Islet precursor cell (in vitro differentiated cells): Measurements from ENCODE around the gene SNCAIP.
"Not testable (repeated sequence)": the region's sequence is repeated elsewhere in the genome, so short reads cannot be mapped to it uniquely, and the experiment has no call there.

ENCODE experiments used
- DNase-seq: peaks from one replicate; pipeline ENCODE4 v3.0.0-alpha.2; 2018

Gene SNCAIP

DNA sequence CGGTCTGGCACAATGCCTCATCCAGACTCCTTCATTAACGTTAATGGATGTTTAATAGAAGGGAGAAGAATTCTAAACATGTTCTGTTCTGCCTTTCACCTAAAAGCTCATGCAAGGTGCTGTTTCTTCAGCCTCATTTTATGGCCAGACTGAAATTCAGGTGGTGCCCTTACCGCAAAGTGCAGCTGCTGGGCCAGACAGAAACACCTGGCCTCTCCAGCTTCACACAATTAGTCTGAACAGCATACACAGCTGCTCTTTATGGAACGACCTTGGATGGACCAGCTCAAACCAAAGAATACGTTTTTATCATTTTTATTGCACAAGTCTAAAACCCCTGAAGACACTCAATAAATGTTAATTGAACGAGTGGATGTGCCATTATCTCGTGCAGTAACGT, 4.6 kb downstream of the SNCAIP start:
- DNase-seq, result no peak

DNA sequence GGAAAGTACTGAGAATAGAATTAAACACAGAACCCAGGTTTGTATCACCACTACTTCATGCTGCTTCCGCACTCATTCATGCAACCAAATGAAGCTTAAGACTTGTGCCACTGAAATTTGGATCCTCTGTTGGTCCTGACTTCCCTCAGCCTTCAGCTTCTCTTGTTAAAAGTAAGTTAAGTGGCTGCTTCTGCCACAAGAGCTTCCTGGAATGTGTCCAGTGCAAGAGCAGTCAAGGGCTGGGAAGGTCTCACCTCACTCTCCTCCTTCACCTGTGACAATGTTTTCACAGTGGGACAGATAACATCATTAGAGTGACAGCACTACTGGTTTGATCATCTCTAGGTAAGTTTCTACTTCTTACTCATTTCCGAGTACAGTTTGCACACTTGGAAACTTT, 7.9 kb downstream of the SNCAIP start:
- DNase-seq, result no peak

DNA sequence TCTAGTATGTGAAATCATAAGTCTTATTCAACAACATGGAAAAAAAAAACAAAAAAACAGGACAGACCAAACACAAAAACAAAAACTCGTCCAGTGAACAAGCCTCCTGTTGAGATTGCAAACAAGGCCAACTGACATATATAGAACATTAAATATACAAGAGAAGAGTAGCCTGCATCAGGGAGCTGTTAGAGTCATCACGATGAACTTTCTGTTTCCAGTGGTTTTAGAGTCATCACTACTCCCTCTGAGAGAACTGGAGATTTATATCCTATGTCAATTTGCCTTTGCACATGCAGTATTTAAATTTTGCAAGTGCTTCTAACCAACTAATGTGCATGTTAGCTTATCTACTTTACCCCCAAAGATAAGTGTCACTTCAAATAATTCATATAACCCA, 9.9 kb downstream of the SNCAIP start:
- no peak for DNase-seq

- no peak for DNase-seq
Observed at GRCh38 chr5:122322801-122323548, 10.9 kb downstream of the SNCAIP start.

DNA sequence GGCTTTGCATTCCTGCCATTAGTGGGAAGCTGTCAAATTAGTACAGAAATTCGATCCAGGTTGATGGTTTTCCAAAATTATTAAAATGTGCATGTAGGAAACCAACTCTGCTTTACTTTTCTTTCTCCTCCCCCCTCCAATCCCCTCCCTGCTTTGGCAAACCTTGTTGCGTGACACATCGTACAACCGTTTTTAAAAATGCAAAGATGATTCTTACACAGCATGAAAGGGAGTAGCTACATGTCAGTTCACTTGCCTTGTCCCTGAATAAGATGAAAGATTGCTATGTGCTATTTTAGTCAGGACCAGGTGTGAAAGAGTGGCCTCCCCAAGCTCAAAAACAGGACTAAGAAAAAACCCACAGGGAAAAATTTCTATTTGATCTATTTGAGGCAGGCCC, 11.7 kb downstream of the SNCAIP start:
- DNase-seq, result no peak

DNA sequence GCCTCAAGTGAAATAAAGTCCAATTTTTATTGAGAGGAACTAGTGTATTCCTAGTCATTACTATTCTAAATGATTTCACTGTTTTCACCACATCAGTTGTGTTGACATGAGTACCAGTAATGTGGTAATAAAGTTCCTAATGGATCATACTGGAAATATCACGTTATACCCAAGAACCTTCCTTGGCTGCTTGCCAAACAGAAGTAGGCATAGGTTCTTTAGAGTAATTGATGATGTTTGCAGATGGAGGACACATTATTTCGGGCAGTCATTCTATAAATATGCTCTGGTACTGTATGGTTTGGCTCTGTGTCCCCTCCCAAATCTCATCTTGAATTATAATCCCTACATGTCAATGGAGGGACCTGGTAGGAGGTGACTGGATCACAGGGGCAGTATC, 15.1 kb downstream of the SNCAIP start:
- DNase-seq, result no peak

GRCh38 chr5:122330881-122331280, 18.8 kb downstream of the SNCAIP start:
- no peak for DNase-seq

GRCh38 chr5:122332599-122333555, 20.8 kb downstream of the SNCAIP start:
- no peak for DNase-seq

DNA sequence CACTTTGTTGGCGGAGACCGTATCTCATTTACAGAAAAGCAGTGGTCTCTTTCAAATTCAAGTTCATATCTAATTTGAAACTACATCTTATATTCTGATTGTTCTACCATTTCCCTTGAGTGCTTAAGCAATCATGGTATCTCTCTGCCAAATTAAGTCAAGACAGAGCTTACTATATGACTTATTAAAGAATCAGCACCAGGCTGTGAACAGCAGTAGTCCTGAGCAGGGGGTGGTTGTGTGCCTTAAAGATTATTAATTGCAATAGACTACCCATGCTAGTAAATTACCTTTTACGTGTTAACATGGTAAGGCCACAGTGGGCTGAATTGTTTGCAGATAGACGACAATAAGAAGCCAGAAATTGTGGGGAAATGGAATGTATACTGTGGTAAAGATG, 21.5 kb downstream of the SNCAIP start:
- no peak for DNase-seq

GRCh38 chr5:122339591-122339990, 27.6 kb downstream of the SNCAIP start:
- DNase-seq, result no peak

GRCh38 chr5:122341087-122341486, 29.1 kb downstream of the SNCAIP start:
- DNase-seq, result no peak

DNA sequence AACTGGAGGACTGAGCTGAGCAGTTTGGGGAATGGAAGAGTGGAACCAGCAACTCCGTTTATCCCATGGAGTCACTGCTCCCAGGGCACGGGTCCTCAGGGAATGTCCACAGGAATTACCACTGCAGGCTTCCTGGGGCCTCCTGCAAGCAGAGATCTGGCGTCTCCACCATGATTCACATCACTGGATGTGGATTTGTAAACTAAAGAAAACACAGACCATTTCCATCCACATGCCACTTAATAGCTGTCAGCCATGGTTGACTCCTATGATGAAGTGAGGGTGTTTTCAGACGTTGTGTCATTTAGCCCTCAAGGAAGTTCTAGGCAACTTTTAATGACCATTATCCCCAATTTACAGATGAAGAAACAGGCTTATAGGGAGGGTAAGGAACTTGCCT, 30.2 kb downstream of the SNCAIP start:
- DNase-seq, result no peak

DNA sequence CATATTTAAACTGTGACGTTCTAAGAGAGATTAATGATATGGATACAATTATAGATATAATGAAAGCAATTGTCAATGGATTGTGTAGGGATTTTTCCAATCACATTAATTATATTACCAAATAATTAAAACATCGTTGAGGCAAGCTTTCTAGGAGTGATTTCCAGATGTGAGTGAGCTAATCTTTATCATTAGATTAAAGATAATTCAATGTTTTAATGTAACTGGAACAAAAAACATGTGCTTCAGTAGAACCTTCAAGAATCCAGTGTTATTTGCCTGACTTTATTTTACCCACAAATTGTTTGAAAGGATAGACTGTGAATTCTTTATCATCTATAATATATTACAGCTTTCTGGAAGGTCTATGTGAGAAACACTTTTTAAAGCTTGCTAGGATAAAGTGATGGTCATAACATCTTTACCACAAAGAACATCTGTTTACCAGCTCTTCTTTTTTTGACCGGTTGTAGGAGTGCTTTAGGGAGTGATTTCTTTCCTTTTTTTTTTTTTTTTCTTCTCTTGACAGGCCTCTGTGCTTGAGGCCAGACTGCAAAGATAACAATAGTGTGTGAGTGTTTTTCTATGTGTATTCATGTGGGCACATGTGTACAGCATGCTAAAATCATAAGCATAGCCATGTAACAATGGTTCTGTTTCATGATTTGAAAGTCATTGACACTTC, 35.0 kb downstream of the SNCAIP start:
- DNase-seq, result no peak

- no peak for DNase-seq
Observed at GRCh38 chr5:122350496-122350895, 38.5 kb downstream of the SNCAIP start.

- peak; percentile 60 for DNase-seq
Observed at GRCh38 chr5:122351416-122352157, 39.5 kb downstream of the SNCAIP start.

DNA sequence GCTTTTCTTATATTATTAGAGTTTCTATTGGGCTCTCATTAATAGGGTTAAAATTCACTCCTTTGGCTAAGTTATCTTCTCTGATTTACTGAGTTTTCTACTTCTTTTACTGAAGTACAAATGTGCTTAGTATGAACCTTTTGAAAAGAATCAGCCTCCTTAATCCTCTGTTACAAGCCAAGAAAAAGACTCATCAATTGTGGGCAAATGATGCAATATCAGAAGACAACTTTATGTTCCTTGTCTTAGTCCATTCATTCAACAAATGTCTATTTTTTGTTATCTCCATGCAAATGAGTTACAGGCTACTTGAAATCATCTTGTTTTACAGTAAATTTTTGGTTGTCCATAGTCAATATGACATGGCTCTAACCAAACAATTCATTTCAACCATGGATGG, 40.3 kb downstream of the SNCAIP start:
- DNase-seq, result no peak

DNA sequence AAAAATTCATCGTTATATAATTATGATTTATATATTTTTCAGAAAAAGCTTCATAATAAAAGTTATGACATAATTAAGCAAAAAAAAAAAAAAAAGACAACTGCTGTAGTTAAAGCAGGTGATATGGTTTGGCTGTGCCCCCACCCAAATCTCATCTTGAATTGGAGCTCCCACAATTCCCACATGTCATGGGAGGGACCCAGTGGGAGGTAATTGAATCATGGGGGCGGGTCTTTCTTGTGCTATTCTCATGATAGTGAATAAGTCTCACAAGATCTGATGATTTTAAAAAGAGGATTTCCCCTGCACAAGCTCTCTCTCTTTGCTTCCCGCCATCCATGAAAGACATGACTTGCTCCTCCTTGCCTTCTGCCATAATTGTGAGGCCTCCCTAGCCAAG, 41.3 kb downstream of the SNCAIP start:
- DNase-seq, result not testable (repeated sequence)

GRCh38 chr5:122354293-122354692, 42.3 kb downstream of the SNCAIP start:
- DNase-seq, result no peak

DNA sequence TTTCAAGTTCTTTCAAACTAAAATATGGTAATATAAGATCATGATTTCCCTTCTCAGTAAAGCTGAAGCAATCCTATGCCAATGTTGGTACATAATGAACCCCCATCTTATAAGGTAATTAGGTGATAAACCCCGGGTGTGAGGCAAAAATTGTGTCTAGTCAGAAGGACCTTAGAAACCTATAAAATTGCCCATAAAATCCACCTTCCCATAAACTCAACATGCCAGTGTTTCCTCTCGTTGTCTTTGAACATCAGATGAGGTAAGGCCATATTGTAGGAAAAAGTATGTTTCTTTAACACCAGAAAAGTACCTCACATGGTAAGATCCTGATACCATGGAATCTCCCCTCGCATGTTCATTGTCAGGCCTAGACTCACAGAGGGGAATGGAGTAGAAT, 43.3 kb downstream of the SNCAIP start:
- no peak for DNase-seq

DNA sequence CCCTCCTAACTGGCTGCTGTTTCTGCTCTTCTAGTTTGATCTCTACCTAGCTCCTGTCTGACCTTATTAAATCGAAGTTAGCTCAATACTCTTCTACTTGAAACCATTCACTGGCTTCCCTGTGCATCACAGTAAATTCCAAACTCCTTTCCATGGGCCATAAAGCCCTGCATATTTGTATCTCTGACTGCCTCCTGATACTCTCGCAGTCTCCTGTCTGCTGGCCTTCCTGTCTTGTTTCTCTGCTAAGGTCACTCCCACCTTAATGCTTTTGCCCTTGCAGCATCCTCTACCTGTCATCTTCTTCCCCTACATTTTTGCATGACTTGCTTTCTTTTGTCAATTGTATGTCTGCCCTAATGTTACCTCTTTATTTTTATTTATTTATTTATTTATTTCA, 44.8 kb downstream of the SNCAIP start:
- DNase-seq, result peak; percentile 58

DNA sequence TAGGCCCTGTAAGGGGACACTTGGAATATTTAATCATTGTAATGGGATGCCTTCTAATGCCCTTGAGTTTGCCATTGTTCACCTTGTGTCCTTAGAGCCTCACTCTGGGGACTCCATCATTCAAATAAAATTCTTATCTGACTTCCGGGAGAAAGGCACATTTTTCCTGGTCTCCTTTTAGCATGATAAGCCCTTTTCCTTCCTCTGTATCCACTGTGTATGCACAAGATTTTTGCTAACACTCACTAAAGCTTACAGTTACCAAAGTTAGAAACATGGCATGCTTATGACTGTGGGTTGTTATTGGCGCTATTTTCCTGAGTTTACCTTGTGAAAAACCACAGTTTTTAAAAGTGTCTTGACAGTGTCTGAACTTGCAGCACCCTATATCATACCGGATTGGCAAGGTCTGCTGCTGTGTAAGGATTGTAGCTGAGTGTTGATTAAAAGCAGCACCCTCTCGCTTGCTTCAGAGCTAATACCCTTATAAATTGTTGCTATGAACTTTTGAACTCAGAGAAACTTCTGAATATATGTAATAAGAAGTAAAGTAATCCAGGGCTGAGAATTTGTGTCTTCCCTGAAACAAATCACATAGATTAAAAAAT, 46.4 kb downstream of the SNCAIP start:
- no peak for DNase-seq

DNA sequence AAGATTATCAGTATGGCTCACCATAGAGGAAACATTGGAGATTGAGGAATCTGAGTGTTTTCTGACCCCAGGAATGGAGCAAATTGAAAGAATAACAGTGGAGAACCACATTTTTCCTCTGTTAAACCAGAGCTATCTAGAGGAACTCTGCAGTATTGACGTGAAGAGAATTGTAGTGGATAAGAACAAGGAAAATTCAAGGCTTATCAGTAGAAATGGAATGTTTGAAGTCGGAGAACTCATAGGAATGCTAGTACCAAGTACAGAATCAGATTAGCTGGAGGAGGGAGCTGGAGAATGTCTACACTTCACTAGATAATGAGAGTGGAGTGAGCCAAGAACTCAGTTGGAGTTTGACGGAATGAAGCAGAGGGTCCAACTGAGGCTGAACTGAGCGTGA, 50.3 kb downstream of the SNCAIP start:
- no peak for DNase-seq
